Hematopoietic multipotent progenitor cell treated with erythropoietin and hydrocortisone succinate and interleukin-3 and kit ligand, for 6 days (in vitro differentiated cells): ENCODE results near the gene GLYAT.
"Not testable (repeated sequence)": the region's sequence is repeated elsewhere in the genome, so short reads cannot be mapped to it uniquely, and the experiment has no call there.

ENCODE experiments used
- DNase-seq: peaks from one replicate; pipeline ENCODE4 v3.0.0-alpha.2; 2015

Gene GLYAT

DNA sequence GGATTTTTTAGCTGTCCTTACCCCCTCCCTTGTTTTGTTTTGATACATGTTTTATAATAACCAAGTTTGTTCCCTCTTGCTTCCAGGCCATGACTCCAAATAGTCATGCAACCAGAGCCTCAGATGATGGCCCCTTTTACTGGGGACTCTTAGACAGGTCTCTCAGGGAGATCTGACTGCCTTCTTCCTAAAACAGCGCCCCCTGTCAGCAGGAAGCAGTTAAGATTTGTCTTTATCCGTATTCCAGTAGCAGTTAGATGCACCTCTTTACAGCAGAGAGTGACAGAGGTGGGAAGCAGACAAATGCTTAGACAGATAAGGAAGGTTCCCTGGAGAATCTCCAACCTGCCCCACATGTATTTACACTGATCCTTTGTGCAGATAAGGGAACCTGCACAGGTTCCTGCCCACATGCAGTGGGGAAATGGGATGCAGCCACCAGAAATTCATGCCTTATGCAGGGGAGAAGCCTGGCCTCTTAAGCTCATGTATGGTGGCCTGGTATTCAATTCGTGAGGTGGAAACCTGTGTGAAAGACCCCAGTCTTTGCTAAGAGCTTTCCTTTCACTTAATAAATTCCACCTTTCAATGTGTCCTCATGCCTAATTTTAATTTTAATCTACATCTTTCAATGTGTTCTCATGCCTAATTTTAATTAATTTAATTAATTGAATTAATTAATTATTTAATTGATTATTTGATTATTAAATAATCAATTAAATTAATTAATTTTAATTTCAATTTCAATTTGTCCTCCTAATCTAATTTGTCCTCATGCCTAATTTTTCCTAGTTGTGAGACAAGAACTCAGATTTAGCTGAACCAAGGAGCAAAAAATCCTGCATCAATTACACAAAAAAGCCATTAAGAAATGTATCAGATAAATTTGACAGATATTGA lies 11.5 kb upstream of the GLYAT start:
- DNase-seq = no peak

DNA sequence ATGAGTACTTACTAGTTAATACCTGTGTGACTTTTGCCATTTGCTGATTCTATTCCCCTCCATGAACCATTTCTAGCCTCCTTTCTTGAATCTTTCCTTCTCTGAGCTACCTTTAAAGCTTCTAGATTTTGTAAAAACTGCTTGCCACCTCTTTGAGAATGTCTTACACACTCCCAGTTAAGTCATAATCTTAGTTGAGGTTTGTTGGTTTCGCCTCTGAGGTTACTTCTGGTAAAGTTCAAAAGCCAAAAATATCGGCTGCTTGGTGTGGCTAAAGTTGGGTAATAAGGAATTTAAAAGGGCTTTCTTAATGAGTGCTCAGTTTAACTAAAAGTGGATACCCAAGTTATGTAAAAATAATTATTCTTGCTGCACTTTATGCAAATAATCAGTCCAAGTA lies 10.4 kb upstream of the GLYAT start:
- no peak for DNase-seq

- no peak for DNase-seq
Measured at GRCh38 chr11:58741127-58741526, 9.4 kb upstream of the GLYAT start.

DNA sequence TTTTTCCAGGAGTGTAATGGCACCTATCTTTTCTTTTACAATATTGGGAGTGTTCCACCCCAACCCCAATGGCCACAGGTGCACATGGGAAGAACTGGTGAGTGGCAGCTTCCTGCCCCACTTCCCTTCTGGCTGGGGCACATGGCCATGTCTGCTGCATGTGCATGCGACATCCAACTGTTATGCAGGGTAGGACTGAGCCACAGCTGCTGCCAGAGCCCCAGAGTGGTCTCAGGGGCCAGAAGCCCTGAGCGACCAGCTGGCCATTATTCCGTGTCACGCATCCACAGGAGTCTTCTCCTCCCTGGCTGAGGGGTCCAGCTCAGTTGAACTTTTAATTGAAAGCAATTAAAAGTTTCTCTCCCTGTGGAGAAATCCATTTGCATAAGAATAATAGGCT lies 8.7 kb upstream of the GLYAT start:
- DNase-seq = no peak

- DNase-seq = peak; percentile 34
Measured at GRCh38 chr11:58739725-58740430, 8.1 kb upstream of the GLYAT start.

DNA sequence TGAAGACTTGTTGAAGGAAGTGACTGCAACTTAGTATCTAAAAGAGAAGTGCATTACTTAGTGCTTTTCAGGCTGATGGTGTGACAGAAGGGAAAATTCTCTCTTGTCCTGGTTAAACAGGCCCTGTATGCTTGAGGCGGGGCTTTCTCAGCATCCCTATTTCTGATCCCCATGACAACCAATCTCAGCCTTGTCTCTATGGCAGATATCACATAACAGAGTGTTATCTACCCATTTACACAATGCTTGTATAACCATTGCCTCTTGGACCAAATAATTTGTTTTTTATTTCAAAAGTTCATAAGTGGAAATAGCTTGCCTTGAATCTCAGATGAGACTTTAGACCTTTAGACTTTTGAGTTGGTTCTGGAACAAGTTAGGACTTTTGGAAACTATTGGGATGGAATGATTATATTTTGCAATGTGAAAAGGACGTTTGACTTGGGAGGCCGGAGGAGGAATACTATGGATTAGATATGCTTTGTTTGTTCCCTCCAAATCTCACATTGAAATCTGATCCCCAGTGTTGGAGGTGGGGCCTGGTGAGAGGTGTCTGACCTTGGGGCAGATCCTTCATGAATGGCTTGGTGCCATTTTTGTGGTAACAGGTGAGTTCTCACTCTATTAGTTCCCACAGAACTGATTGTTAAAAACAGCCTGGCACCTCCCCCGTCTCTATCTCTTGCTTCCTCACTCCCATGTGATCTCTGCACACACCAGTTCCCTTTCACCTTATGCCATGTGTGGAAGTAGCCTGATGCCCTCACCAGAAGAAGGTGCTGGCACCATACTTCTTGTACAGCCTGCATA lies 3.1 kb upstream of the GLYAT start:
- DNase-seq = no peak

GRCh38 chr11:58730507-58731089 lies 1.1 kb downstream of the GLYAT start:
- DNase-seq = no peak

DNA sequence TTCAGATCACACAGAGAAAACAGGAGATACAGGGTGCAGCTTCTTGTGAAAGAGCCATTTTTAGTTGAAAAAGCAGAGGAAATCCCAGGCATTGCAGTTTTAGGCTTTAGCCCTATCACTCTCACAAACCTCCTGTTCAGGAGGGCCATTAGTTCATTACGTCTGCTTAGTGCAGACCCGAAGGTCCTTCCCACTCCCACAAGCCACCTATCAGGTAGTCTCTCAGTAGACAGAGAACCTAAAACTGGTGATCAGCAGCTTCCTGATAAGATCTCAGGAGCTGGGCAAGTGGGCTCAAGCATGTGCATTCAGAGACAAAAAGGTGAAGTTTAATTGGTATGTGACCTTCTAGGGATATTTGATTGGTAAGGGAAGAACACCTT lies 4.3 kb downstream of the GLYAT start:
- no peak for DNase-seq

DNA sequence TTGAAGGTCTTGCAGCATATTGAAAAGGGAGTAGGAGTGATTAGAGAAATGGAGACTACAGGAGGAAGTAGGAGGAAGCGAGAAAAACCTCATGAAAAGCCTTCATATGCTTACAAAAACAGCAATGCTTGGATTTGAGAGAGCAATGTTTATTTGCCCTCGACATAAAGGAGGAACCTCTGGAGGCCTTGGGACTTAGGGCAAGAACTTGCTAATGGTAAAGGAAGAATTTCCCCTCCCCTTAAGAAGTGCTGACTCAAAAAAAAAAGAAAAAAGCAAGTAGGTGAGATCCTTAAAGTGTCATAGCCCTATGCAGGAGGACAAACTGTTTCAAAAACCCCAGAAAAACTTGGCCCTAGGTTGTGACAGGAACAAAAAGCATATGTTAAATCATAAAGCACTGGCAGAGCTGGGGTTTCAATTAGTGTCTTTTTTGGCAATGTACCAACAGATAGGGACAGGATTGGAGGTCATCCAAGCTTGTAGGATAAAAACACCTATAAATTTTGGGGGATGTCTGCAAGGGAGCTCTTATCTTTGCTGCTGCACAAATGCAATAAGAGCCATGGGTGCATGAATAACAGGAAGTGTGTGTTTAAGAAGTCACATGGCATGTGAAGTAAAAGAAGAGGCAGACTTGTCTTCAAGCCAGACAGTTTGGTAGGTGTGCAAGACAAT lies 4.9 kb downstream of the GLYAT start:
- peak; percentile 76 for DNase-seq

DNA sequence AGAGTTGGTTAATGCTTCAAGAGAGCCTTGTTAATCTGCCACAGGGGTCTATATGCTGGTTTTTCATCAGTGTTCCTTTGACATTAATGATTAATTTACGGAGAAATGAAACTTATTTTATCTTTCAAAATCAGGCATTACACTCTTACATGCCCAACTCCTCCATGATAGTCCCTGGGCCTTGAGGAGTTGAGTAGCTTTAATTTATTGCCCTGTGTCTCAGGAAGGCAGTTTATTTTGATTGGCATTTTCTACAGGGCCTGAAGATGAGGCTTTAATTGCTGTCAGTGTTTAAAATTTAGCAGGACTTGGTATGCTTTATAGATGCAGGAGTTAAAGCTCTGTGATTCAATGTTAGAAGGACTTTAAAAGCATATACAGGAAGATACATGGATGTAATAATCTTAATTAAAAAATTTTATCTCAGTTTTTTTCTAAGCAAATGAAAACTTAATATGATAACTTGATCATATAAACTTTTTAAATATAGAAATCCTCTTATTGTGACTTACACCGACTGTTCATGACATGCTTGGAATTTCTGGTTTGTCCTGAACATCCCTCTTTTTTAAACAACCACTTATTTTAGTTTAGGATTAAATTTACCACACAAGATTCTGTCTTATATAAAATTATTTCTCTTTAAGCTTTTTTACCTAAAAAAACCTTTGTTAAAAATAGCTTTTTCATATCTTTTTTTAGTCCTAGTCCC lies 12.2 kb downstream of the GLYAT start:
- DNase-seq = no peak

- no peak for DNase-seq
Measured at GRCh38 chr11:58712531-58712930, 19.2 kb downstream of the GLYAT start.

GRCh38 chr11:58711832-58712231 lies 19.9 kb downstream of the GLYAT start:
- DNase-seq = no peak

- no peak for DNase-seq
Measured at GRCh38 chr11:58707767-58708166, 24.0 kb downstream of the GLYAT start.

GRCh38 chr11:58696825-58697224 lies 34.9 kb downstream of the GLYAT start:
- DNase-seq = not testable (repeated sequence)

DNA sequence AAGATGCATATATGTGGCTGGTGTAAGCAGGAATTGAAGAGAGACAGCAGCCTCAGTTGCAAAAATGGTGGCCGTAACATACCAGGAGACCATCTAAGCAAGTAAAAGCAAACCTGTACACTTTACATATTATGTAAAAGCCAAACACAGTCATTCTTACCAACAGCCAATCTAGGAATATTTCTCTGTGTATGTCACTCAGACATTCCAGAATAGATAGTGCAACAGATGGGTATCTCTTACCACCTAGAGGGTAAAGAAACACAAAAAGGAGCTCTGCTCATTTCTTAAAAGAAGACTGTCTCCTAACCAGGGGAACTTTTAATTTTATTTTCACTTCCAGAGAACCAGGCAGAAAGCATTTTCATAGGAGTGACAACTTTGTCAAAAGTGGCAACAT lies 38.7 kb downstream of the GLYAT start:
- DNase-seq = no peak

- peak; percentile 42 for DNase-seq
Measured at GRCh38 chr11:58691675-58692074, 40.1 kb downstream of the GLYAT start.

DNA sequence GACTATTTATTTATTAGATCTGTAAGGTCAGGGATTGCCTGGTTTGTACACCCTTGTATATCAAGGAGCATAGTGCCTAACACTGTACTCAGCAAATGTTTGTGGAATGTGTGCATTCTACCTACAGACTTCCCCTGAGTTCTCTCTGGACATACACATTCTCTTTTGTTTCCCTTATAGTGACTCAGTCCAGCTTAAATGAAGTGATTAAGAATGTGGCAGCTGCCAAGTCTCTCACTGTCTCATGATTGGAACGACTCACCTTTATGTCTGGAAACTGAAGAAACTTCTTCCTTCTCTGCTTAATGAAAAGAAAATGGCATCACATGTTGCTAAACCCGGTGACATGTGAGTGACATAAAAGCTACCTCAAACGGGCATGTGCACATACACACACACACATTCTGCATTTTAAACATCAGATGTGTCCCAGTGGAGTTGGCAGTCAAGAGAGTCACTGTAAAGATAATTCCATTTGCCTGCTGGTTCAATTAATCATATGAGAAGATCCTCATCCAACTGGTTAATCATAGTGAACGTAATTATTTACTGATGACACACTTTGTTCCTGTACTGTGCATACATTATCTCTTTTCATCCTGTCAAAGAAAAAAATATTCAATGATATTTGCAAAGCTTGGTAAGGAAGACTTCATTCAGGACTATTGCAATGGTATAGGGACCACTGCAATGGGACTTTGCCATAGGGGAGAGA lies 42.8 kb downstream of the GLYAT start:
- DNase-seq = no peak

DNA sequence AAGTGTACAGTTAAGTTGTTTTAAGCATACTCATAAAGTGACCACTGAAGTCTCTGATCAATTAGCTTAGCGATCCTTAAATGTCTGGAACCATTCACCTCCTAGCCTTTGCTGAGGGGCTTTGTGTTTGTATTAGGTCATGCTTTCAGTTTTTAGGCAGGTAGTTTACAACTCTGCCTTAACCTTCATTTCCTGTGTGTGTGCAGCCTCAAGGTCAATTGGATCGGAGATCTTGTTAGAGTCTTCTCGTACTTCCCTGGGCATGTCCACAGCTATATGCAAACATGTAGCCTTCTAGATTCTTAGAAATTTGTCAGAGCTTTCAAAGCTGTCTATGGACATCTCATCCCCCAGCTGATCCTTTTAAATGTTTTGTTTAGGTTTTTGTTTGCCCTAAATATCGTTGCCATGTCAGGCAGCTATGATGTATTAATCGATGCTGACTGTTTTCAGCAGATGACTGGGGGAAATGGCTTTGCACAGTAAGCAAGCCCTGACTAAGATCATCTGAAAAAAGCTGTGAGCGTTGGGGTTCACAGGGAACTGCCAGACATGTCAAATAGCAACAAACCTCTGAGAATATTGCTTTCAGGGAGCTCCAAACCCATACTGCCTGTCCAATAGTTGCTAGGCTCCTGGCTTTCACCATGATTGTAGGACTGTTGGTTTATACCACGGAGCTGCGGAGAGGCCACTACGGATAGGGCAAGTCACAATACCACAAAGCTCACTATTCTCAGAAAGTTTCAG lies 45.6 kb downstream of the GLYAT start:
- DNase-seq = no peak

DNA sequence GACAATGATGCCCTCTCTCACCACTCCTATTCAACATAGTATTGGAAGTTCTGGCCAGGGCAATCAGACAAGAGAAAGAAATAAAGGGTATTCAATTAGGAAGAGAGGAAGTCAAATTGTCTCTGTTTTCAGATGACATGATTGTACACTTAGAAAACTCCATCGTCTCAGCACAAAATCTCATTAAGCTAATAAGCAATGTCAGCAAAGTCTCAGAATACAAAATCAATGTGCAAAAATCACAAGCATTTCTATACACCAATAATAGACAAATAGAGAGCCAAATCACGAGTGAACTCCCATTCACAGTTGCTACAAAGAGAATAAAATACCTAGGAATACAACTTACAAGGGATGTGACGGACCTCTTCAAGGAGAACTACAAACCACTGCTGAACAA lies 49.1 kb downstream of the GLYAT start:
- DNase-seq = not testable (repeated sequence)

GRCh38 chr11:58677536-58677935 lies 54.2 kb downstream of the GLYAT start:
- DNase-seq = not testable (repeated sequence)
